Measurements from ENCODE around the gene YY1AP1.
"Not testable (repeated sequence)": the region's sequence is repeated elsewhere in the genome, so short reads cannot be mapped to it uniquely, and the experiment has no call there.

Gene YY1AP1

DNA sequence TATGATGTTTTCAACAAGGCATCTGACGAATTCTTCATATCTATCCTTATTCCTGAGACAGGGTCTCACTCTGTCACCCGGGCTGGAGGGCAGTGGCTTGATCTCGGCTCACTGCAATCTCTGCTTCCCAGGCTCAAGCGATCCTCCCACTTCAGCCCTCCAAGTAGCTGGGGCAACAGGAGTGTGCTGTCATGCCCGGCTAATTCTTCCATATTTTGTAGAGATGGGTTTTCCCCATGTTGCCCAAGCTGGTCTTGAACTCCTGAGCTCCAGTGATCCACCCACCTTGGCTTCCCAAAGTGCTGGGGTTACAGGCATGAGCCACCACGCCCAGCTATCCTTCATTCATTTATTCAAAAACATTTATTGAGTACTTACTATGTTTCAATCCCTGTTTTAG lies 8.0 kb downstream of the YY1AP1 start:
- Histone ChIP-seq H3K9ac (ENCODE audit: low read depth, low read length) (no peak overlapping the region), H4K20me1 (ENCODE audit: insufficient read depth, low read length) (peaks cover 34% of the 10 kb centered on the region), H3K79me2 (ENCODE audit: insufficient read depth, low read length) (peaks cover 64% of the 10 kb centered on the region)

GRCh38 chr1:155678992-155679391 lies 9.6 kb downstream of the YY1AP1 start:
- not testable (repeated sequence) for DNase-seq; H3K4me1 ChIP-seq (ENCODE audit: insufficient read depth, low read length); H2AFZ ChIP-seq (ENCODE audit: low read depth, low read length); H3K27me3 ChIP-seq (ENCODE audit: insufficient read depth, low read length, poor library complexity); H3K9me3 ChIP-seq (ENCODE audit: insufficient read depth, low read length, severe bottlenecking); H3K4me3 ChIP-seq (ENCODE audit: low read depth in 1 of 2, low read length in 2 of 2); H3K4me2 ChIP-seq (ENCODE audit: insufficient read depth, low read length); H3K9ac ChIP-seq (ENCODE audit: low read depth, low read length); H3K27ac ChIP-seq (ENCODE audit: low read length); ATAC-seq (ENCODE audit: insufficient read depth, low read depth)
- Histone ChIP-seq H4K20me1 (ENCODE audit: insufficient read depth, low read length) (peaks cover 28% of the 10 kb centered on the region), H3K79me2 (ENCODE audit: insufficient read depth, low read length) (peaks cover 49% of the 10 kb centered on the region), H3K36me3 (ENCODE audit: insufficient read depth, low read length) (peaks cover 78% of the 10 kb centered on the region)

More for the DNA sequence above, 8.0 kb downstream of the YY1AP1 start:
- Histone ChIP-seq H3K36me3 (ENCODE audit: insufficient read depth, low read length) (peaks cover 72% of the 10 kb centered on the region), H3K27me3 (ENCODE audit: insufficient read depth, low read length, poor library complexity) (no peaks in the 10 kb centered on the region), H2AFZ (ENCODE audit: low read depth, low read length) (no peak overlapping the region), H3K27ac (ENCODE audit: low read length) (no peak overlapping the region), H3K9me3 (ENCODE audit: insufficient read depth, low read length, severe bottlenecking) (no peaks in the 10 kb centered on the region), H3K4me1 (ENCODE audit: insufficient read depth, low read length) (peaks cover 17% of the 10 kb centered on the region; the same call in 1 of the 2 replicates), H3K4me2 (ENCODE audit: insufficient read depth, low read length) (no peak overlapping the region), H3K4me3 (ENCODE audit: low read depth in 1 of 2, low read length in 2 of 2) (no peak overlapping the region)
- ATAC-seq (ENCODE audit: insufficient read depth, low read depth) (no peak), DNase-seq (no peak)
- TF ChIP-seq EZH2 (IDR thresholded peaks at IDR 0.05; ENCODE audit: borderline replicate concordance, low read depth, low read length, severe bottlenecking) (no peak), CTCF (IDR thresholded peaks at IDR 0.05; ENCODE audit: borderline replicate concordance, extremely low read depth, low read length, poor library complexity, severe bottlenecking) (no peak)

DNA sequence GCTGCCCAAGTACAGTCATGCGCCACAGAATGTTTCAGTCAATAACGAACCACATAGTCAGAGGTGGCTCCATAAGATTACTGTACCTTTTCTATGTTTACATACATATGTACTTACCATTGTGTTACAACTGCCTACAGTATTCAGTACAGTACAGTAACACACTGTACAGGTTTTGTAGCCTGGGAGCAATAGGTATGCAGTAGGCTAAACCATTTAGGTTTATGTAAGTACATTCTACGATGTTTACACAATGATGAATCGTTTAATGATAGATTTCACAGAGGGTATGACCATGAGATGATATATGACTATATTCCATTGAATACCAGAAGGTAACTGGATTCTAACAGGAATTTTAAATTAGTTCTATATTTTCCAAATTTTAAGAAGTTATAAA lies 10.5 kb downstream of the YY1AP1 start:
- Histone ChIP-seq H3K9ac (ENCODE audit: low read depth, low read length) (no peak overlapping the region), H3K4me3 (ENCODE audit: low read depth in 1 of 2, low read length in 2 of 2) (no peak overlapping the region), H3K79me2 (ENCODE audit: insufficient read depth, low read length) (peaks cover 39% of the 10 kb centered on the region), H3K9me3 (ENCODE audit: insufficient read depth, low read length, severe bottlenecking) (no peaks in the 10 kb centered on the region), H2AFZ (ENCODE audit: low read depth, low read length) (no peak overlapping the region), H3K27me3 (ENCODE audit: insufficient read depth, low read length, poor library complexity) (no peaks in the 10 kb centered on the region), H4K20me1 (ENCODE audit: insufficient read depth, low read length) (peaks cover 18% of the 10 kb centered on the region; the same call in 1 of the 2 replicates), H3K4me1 (ENCODE audit: insufficient read depth, low read length) (no peaks in the 10 kb centered on the region), H3K27ac (ENCODE audit: low read length) (no peak overlapping the region), H3K4me2 (ENCODE audit: insufficient read depth, low read length) (no peak overlapping the region), H3K36me3 (ENCODE audit: insufficient read depth, low read length) (peaks cover 76% of the 10 kb centered on the region)
- DNase-seq (no peak), ATAC-seq (ENCODE audit: insufficient read depth, low read depth) (no peak)
- no peak for TF ChIP-seq EZH2 (IDR thresholded peaks at IDR 0.05; ENCODE audit: borderline replicate concordance, low read depth, low read length, severe bottlenecking)
- no peak for TF ChIP-seq CTCF (IDR thresholded peaks at IDR 0.05; ENCODE audit: borderline replicate concordance, extremely low read depth, low read length, poor library complexity, severe bottlenecking)

- Histone ChIP-seq H2AFZ (ENCODE audit: low read depth, low read length) (no peak overlapping the region), H3K9ac (ENCODE audit: low read depth, low read length) (no peak overlapping the region), H3K9me3 (ENCODE audit: insufficient read depth, low read length, severe bottlenecking) (no peaks in the 10 kb centered on the region), H3K79me2 (ENCODE audit: insufficient read depth, low read length) (no peaks in the 10 kb centered on the region), H3K4me2 (ENCODE audit: insufficient read depth, low read length) (no peak overlapping the region), H3K27ac (ENCODE audit: low read length) (no peak overlapping the region), H3K27me3 (ENCODE audit: insufficient read depth, low read length, poor library complexity) (no peaks in the 10 kb centered on the region), H3K4me3 (ENCODE audit: low read depth in 1 of 2, low read length in 2 of 2) (no peak overlapping the region), H4K20me1 (ENCODE audit: insufficient read depth, low read length) (no peaks in the 10 kb centered on the region), H3K36me3 (ENCODE audit: insufficient read depth, low read length) (peaks cover 94% of the 10 kb centered on the region), H3K4me1 (ENCODE audit: insufficient read depth, low read length) (no peaks in the 10 kb centered on the region)
- ATAC-seq (ENCODE audit: insufficient read depth, low read depth): no peak
- DNase-seq: no peak
- TF ChIP-seq EZH2 (IDR thresholded peaks at IDR 0.05; ENCODE audit: borderline replicate concordance, low read depth, low read length, severe bottlenecking): no peak
- no peak for TF ChIP-seq CTCF (IDR thresholded peaks at IDR 0.05; ENCODE audit: borderline replicate concordance, extremely low read depth, low read length, poor library complexity, severe bottlenecking)
These were observed 15.6 kb downstream of the YY1AP1 start for GRCh38 chr1:155673003-155673402.
